ENCODE results near the gene OR6A2.

The OR6A2 gene

GRCh38 chr11:6825231-6825744 is 25.8 kb upstream of the OR6A2 start:
- TF ChIP-seq, protein P1, sequence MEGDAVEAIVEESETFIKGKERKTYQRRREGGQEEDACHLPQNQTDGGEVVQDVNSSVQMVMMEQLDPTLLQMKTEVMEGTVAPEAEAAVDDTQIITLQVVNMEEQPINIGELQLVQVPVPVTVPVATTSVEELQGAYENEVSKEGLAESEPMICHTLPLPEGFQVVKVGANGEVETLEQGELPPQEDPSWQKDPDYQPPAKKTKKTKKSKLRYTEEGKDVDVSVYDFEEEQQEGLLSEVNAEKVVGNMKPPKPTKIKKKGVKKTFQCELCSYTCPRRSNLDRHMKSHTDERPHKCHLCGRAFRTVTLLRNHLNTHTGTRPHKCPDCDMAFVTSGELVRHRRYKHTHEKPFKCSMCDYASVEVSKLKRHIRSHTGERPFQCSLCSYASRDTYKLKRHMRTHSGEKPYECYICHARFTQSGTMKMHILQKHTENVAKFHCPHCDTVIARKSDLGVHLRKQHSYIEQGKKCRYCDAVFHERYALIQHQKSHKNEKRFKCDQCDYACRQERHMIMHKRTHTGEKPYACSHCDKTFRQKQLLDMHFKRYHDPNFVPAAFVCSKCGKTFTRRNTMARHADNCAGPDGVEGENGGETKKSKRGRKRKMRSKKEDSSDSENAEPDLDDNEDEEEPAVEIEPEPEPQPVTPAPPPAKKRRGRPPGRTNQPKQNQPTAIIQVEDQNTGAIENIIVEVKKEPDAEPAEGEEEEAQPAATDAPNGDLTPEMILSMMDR (IDR thresholded peaks at IDR 0.05): no peak

DNA sequence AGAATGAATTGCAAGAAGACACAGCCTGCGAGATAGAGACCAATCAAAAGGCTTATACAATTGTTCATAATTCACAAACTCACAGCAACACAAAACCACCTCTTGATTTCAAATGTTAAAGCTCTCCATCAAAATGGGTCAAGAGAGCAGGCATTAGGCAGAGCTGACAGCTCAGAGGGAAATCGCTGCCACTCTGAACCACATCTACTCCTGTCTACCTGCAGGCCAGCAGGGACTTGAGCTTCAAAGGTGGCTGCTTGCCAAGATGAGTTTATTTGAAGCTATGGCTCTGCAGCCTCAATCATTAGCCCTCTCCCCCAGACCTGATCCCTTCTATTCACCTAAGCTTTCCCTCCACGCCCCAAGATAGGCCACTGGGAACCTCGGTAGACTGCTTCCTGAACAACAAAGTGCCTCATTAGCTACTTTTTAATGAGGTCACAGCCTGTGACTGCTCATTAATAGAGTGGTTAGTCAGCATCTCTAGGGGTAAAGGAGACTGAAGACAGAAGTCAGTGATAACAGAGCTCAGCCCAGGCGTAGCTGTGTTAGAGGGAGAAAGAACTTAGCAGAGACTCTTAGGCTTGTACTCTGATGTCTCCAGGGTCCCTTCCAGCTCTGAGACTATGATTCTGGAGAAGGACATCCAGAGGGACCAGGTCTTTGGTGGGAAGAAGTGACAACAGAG is 24.8 kb upstream of the OR6A2 start:
- TF ChIP-seq, protein P1 (IDR thresholded peaks at IDR 0.05): no peak

GRCh38 chr11:6818967-6819366 is 19.5 kb upstream of the OR6A2 start:
- TF ChIP-seq, protein P1 (IDR thresholded peaks at IDR 0.05): no peak

GRCh38 chr11:6817694-6818093 is 18.2 kb upstream of the OR6A2 start:
- TF ChIP-seq, protein P1 (IDR thresholded peaks at IDR 0.05): no peak

DNA sequence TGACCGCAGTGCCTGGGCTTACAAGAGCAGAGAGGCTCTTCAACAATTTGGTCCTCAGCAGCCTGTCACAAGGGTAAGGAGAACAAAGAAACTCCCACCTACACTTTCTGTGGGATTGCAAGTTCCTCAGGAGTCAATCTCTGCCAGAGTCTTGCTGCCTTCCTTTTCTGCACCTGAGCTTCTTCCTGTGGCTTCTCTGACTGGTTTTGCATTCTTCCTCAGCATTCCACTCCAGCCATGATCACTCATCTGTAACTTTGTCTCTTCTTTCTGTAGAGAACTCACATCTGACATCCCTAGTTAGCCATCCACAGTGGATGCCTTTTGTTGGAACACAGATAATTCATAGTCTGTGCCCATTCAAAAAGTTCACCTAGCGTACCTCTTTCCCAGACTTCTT is 14.2 kb upstream of the OR6A2 start:
- TF ChIP-seq, protein P1 (IDR thresholded peaks at IDR 0.05): no peak

DNA sequence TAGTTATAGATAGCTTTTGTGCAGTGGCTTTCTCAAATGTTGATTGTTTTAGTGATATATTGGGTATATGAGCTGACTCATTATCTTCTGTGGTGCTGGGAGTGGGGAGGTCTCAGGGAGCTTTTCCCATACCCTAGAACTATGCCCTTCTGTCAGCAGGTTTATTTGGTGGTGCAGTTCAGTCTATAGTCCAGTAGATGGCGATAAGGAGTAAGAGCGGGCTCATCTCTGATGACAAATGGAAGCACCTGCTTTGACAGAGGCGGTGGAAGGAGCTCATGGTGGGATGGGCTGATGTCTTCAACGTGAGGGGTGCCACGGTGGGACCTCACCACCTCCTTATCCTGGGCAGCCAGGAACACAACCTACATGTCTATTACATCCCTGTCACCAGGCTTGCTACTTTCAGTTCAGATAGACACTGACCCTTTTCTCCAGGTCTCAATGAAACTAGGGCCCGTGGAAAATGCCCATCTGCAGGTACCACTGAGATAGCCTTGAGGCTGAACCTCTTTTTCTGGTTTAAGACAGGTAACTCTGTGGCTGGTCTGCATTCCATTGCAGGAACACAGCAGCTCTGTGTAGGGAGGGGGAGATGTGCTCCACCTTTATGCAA is 13.0 kb upstream of the OR6A2 start:
- TF ChIP-seq, protein P1 (IDR thresholded peaks at IDR 0.05): peak; percentile 90

GRCh38 chr11:6794639-6795038 is 4.8 kb downstream of the OR6A2 start:
- TF ChIP-seq, protein P1 (IDR thresholded peaks at IDR 0.05): no peak
